Breast epithelium (tissue), 3 donors: ENCODE data around the gene TGOLN2.
"Not testable (repeated sequence)": the region's sequence is repeated elsewhere in the genome, so short reads cannot be mapped to it uniquely, and the experiment has no call there.

Experiments
- CTCF ChIP-seq, 3 donors: fragments of 450-650 bp; IDR thresholded peaks; one replicate each; pipeline ENCODE4 v1.5.1; 2016 to 2017; ENCODE audit warnings: antibody characterized with exemption in 3 of 3, mild to moderate bottlenecking in 3 of 3, moderate library complexity in 3 of 3
- POLR2A ChIP-seq: fragments of 450-650 bp; IDR thresholded peaks from one replicate; pipeline ENCODE4 v1.6.1; 2016; ENCODE audit warnings: antibody characterized with exemption, mild to moderate bottlenecking, moderate library complexity

GRCh38 chr2:85362653-85363387 is 35.0 kb upstream of the TGOLN2 start:
- not testable (repeated sequence) for TF ChIP-seq CTCF (IDR thresholded peaks at IDR 0.05); POLR2A
